HepG2 (cell line): ENCODE measurements around the gene NAV2. TPM values are rescaled to one million over a fixed set of nuclear protein-coding genes. Genes with fewer than 3 reads are reported as not detected.
A peak's percentile ranks its signal among the peaks of the same experiment; 100 is the strongest.

Source experiments
- BCL6 ChIP-seq: IDR thresholded peaks from 2 replicates; pipeline ENCODE4 v1.6.1; 2016; ENCODE audit warnings: missing genetic modification reagents, missing compliant biosample characterization
- CREM ChIP-seq, 2 experiments: sonication (generic) in 1 of 2; formaldehyde crosslinking in 1 of 2; IDR thresholded peaks; 2 replicates each; pipeline versions ENCODE4 v1.4.0 to v1.6.1; 2016 to 2020; ENCODE audit warnings: antibody characterized with exemption in 1 of 2, mild to moderate bottlenecking in 1 of 2, missing genetic modification reagents in 1 of 2
- GTF2F1 ChIP-seq: fragments of 150-350 bp; IDR thresholded peaks from 2 replicates; pipeline ENCODE4 v1.6.1; 2014; ENCODE audit warnings: low read length
- THAP11 ChIP-seq: IDR thresholded peaks from 2 replicates; pipeline ENCODE4 v1.6.1; 2016; ENCODE audit warnings: missing biosample characterization, missing genetic modification reagents
- ZBTB42 ChIP-seq: sonication (generic); formaldehyde crosslinking; IDR thresholded peaks from 2 replicates; pipeline ENCODE4 v1.5.0; 2020; ENCODE audit warnings: mild to moderate bottlenecking, missing genetic modification reagents
- ZFP41 ChIP-seq: sonication (generic); formaldehyde crosslinking; IDR thresholded peaks from 2 replicates; pipeline ENCODE4 v1.4.0; 2020; ENCODE audit warnings: mild to moderate bottlenecking, missing genetic modification reagents, borderline replicate concordance
- ZNF136 ChIP-seq: sonication (generic); formaldehyde crosslinking; IDR thresholded peaks from 2 replicates; pipeline ENCODE4 v1.8.1; 2022; ENCODE audit warnings: low read depth, mild to moderate bottlenecking, moderate library complexity, missing genetic modification reagents
- ZNF337 ChIP-seq: sonication (generic); formaldehyde crosslinking; IDR thresholded peaks from 2 replicates; pipeline ENCODE4 v1.5.1; 2020; ENCODE audit warnings: missing genetic modification reagents, low read depth, mild to moderate bottlenecking, borderline replicate concordance
- ZNF530 ChIP-seq: sonication (generic); formaldehyde crosslinking; IDR thresholded peaks from 2 replicates; pipeline ENCODE4 v1.5.0; 2020; ENCODE audit warnings: low read depth, mild to moderate bottlenecking, missing genetic modification reagents
- ZNF766 ChIP-seq: sonication (generic); formaldehyde crosslinking; IDR thresholded peaks from 2 replicates; pipeline ENCODE4 v1.5.0; 2020; ENCODE audit warnings: missing genetic modification reagents, borderline replicate concordance
- ZSCAN20 ChIP-seq: sonication (generic); formaldehyde crosslinking; IDR thresholded peaks from 2 replicates; pipeline ENCODE4 v1.4.0; 2020; ENCODE audit warnings: missing genetic modification reagents, mild to moderate bottlenecking, borderline replicate concordance
- polyA plus RNA-seq, 8 experiments: library from polyadenylated mRNA; depleted of rRNA in 3 of 8; stranded (reverse) in 7 of 8; unstranded in 1 of 8; fragments of >200 nt; fragmentation: Illumina TruSeq in 4 of 8; extraction: Trizol in 4 of 8; gene quantifications; 2 replicates each; pipeline versions ENCODE4 v1.2.1 to v1.2.3, GENCODE V29; 2011 to 2016; ENCODE audit warnings: low read depth in 4 of 8, missing spikeins in 1 of 8, mixed read lengths in 1 of 8; ENCODE audit not compliant: insufficient read depth in 1 of 8
- total RNA-seq, 5 experiments: library from RNA; depleted of rRNA; stranded (reverse); fragments of >200 nt; fragmentation: Illumina TruSeq; extraction: Trizol; gene quantifications; 2 replicates each; pipeline ENCODE4 v1.2.3, GENCODE V29; 2016; ENCODE audit warnings: low read depth in 1 of 5
- TF ChIP-seq, protein P1 (sequence below): sonication (generic); formaldehyde crosslinking; IDR thresholded peaks from 2 replicates; pipeline ENCODE4 v1.4.0; 2020; ENCODE audit warnings: missing genetic modification reagents
- TF ChIP-seq, protein P2 (sequence below): sonication (generic); formaldehyde crosslinking; IDR thresholded peaks from 2 replicates; pipeline ENCODE4 v1.8.1; 2023; ENCODE audit warnings: mild to moderate bottlenecking, missing genetic modification reagents, borderline replicate concordance
- TF ChIP-seq, protein P3 (sequence below): IDR thresholded peaks from 2 replicates; pipeline ENCODE4 v1.6.1; 2012; ENCODE audit warnings: low read depth, low read length, improper control_type of control experiment
- TF ChIP-seq, protein P4 (sequence below): sonication (generic); formaldehyde crosslinking; IDR thresholded peaks from 2 replicates; pipeline ENCODE4 v1.4.0; 2020; ENCODE audit warnings: mild to moderate bottlenecking, missing genetic modification reagents
- TF ChIP-seq, protein P5 (sequence below): sonication (generic); formaldehyde crosslinking; IDR thresholded peaks from 2 replicates; pipeline ENCODE4 v1.4.0; 2020; ENCODE audit warnings: missing genetic modification reagents

Gene NAV2
- total and polyA plus RNA-seq, 2 of the 13 experiments (the other 11 are each of a cell fraction or from before 2014, with no cell fraction given) = 9.3 to 34.6 TPM

DNA sequence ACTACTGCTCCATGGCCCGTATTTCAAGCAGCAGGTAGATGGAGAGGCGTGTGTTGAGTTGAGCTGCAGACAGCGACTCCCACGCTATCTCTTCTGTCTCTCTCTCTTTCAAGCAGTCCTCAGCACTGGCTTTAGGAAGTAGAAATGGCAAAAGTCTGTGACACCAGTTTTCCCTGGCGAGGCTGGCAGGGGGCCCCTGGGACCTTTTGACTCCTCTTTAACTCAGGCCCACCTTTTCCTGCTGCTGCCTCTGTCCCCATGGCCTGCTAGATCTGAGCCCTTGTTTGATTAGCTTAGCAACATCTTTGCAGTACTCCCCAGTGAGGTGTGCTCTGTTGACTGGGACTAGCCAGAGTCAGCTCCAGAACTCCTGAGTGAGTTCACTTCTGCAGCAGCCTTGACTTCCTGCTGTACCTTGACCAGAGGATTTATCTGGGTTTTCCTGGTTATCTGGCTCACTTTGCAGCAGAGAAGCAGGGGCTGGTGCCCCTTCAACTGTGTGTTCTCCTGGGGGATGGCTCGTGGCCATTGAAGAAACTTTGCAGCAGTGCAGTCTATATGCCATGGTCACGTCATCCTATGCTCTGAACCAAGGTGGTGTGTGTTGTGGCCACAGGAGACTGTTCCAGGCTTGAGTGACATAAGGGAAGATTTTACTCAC lies 263.8 kb downstream of the NAV2 start (continued):
- TF ChIP-seq, protein P1, sequence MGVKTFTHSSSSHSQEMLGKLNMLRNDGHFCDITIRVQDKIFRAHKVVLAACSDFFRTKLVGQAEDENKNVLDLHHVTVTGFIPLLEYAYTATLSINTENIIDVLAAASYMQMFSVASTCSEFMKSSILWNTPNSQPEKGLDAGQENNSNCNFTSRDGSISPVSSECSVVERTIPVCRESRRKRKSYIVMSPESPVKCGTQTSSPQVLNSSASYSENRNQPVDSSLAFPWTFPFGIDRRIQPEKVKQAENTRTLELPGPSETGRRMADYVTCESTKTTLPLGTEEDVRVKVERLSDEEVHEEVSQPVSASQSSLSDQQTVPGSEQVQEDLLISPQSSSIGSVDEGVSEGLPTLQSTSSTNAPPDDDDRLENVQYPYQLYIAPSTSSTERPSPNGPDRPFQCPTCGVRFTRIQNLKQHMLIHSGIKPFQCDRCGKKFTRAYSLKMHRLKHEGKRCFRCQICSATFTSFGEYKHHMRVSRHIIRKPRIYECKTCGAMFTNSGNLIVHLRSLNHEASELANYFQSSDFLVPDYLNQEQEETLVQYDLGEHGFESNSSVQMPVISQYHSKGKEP (CRISPR knock-in tag) = no peak
- no peak for TF ChIP-seq ZNF530 (CRISPR knock-in tag)
- peak; percentile 32; the same call in 1 of the 2 replicates for TF ChIP-seq CREM (IDR thresholded peaks at IDR 0.05)
- TF ChIP-seq CREM (CRISPR knock-in tag; IDR thresholded peaks at IDR 0.05) = no peak
- TF ChIP-seq, protein P2, sequence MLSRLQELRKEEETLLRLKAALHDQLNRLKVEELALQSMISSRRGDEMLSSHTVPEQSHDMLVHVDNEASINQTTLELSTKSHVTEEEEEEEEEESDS (CRISPR knock-in tag) = no peak
- TF ChIP-seq, protein P3, sequence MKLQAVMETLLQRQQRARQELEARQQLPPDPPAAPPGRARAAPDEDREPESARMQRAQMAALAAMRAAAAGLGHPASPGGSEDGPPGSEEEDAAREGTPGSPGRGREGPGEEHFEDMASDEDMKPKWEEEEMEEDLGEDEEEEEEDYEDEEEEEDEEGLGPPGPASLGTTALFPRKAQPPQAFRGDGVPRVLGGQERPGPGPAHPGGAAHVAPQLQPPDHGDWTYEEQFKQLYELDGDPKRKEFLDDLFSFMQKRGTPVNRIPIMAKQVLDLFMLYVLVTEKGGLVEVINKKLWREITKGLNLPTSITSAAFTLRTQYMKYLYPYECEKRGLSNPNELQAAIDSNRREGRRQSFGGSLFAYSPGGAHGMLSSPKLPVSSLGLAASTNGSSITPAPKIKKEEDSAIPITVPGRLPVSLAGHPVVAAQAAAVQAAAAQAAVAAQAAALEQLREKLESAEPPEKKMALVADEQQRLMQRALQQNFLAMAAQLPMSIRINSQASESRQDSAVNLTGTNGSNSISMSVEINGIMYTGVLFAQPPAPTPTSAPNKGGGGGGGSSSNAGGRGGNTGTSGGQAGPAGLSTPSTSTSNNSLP = peak; percentile 41; the same call in 1 of the 2 replicates
- TF ChIP-seq, protein P4, sequence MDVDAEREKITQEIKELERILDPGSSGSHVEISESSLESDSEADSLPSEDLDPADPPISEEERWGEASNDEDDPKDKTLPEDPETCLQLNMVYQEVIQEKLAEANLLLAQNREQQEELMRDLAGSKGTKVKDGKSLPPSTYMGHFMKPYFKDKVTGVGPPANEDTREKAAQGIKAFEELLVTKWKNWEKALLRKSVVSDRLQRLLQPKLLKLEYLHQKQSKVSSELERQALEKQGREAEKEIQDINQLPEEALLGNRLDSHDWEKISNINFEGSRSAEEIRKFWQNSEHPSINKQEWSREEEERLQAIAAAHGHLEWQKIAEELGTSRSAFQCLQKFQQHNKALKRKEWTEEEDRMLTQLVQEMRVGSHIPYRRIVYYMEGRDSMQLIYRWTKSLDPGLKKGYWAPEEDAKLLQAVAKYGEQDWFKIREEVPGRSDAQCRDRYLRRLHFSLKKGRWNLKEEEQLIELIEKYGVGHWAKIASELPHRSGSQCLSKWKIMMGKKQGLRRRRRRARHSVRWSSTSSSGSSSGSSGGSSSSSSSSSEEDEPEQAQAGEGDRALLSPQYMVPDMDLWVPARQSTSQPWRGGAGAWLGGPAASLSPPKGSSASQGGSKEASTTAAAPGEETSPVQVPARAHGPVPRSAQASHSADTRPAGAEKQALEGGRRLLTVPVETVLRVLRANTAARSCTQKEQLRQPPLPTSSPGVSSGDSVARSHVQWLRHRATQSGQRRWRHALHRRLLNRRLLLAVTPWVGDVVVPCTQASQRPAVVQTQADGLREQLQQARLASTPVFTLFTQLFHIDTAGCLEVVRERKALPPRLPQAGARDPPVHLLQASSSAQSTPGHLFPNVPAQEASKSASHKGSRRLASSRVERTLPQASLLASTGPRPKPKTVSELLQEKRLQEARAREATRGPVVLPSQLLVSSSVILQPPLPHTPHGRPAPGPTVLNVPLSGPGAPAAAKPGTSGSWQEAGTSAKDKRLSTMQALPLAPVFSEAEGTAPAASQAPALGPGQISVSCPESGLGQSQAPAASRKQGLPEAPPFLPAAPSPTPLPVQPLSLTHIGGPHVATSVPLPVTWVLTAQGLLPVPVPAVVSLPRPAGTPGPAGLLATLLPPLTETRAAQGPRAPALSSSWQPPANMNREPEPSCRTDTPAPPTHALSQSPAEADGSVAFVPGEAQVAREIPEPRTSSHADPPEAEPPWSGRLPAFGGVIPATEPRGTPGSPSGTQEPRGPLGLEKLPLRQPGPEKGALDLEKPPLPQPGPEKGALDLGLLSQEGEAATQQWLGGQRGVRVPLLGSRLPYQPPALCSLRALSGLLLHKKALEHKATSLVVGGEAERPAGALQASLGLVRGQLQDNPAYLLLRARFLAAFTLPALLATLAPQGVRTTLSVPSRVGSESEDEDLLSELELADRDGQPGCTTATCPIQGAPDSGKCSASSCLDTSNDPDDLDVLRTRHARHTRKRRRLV = no peak
- TF ChIP-seq ZSCAN20 (CRISPR knock-in tag) = no peak
- TF ChIP-seq ZNF766 = 0 out of 2 replicates have a peak, but pooled peaks have one; percentile 45
- TF ChIP-seq ZFP41 (CRISPR knock-in tag) = no peak
- TF ChIP-seq ZNF136 (CRISPR knock-in tag) = no peak
- TF ChIP-seq ZNF337 = 0 out of 2 replicates have a peak, but pooled peaks have one; percentile 25
- TF ChIP-seq GTF2F1 = 0 out of 2 replicates have a peak, but pooled peaks have one; percentile 38
- peak; percentile 28; the same call in 1 of the 2 replicates for TF ChIP-seq THAP11 (CRISPR knock-in tag)
- no peak for TF ChIP-seq ZBTB42
- TF ChIP-seq, protein P5, sequence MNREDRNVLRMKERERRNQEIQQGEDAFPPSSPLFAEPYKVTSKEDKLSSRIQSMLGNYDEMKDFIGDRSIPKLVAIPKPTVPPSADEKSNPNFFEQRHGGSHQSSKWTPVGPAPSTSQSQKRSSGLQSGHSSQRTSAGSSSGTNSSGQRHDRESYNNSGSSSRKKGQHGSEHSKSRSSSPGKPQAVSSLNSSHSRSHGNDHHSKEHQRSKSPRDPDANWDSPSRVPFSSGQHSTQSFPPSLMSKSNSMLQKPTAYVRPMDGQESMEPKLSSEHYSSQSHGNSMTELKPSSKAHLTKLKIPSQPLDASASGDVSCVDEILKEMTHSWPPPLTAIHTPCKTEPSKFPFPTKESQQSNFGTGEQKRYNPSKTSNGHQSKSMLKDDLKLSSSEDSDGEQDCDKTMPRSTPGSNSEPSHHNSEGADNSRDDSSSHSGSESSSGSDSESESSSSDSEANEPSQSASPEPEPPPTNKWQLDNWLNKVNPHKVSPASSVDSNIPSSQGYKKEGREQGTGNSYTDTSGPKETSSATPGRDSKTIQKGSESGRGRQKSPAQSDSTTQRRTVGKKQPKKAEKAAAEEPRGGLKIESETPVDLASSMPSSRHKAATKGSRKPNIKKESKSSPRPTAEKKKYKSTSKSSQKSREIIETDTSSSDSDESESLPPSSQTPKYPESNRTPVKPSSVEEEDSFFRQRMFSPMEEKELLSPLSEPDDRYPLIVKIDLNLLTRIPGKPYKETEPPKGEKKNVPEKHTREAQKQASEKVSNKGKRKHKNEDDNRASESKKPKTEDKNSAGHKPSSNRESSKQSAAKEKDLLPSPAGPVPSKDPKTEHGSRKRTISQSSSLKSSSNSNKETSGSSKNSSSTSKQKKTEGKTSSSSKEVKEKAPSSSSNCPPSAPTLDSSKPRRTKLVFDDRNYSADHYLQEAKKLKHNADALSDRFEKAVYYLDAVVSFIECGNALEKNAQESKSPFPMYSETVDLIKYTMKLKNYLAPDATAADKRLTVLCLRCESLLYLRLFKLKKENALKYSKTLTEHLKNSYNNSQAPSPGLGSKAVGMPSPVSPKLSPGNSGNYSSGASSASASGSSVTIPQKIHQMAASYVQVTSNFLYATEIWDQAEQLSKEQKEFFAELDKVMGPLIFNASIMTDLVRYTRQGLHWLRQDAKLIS (CRISPR knock-in tag) = 0 out of 2 replicates have a peak, but pooled peaks have one; percentile 22
- peak; percentile 67; the same call in 1 of the 2 replicates for TF ChIP-seq BCL6 (CRISPR knock-in tag)
